Liver (tissue), 9 donors: ENCODE results near the gene TUBA4B. TPM values are rescaled to one million over a fixed set of nuclear protein-coding genes. Genes with fewer than 3 reads are reported as not detected.

Experiments
- DNase-seq: peaks from one replicate; pipeline ENCODE4 v3.0.0-alpha.2; 2017; ENCODE audit warnings: low spot score
- H3K27ac ChIP-seq, 2 donors: one replicate each; pipeline ENCODE4 v1.7.0; 2013; ENCODE audit warnings: inconsistent platforms in 2 of 2, low read length in 2 of 2, control low read depth in 1 of 2, low read depth in 1 of 2, mild to moderate bottlenecking in 1 of 2
- H3K27me3 ChIP-seq, 4 donors: one replicate each; pipeline versions ENCODE4 v1.6.1 to v1.7.0; 2013; ENCODE audit warnings: low read length in 3 of 4, inconsistent platforms in 1 of 4, mild to moderate bottlenecking in 1 of 4, moderate library complexity in 1 of 4; ENCODE audit not compliant: control insufficient read depth in 4 of 4, insufficient read depth in 4 of 4
- H3K36me3 ChIP-seq, 4 donors: one replicate each; pipeline versions ENCODE4 v1.6.1 to v1.7.0; 2013; ENCODE audit warnings: low read length in 3 of 4, mild to moderate bottlenecking in 3 of 4, low read depth in 1 of 4, moderate library complexity in 1 of 4; ENCODE audit not compliant: control insufficient read depth in 4 of 4, insufficient read depth in 3 of 4
- H3K4me1 ChIP-seq, 4 donors: one replicate each; pipeline versions ENCODE4 v1.6.1 to v1.7.0; 2013; ENCODE audit warnings: low read length in 3 of 4, mild to moderate bottlenecking in 3 of 4, moderate library complexity in 1 of 4; ENCODE audit not compliant: control insufficient read depth in 4 of 4, insufficient read depth in 4 of 4
- H3K4me3 ChIP-seq, 3 donors: one replicate each; pipeline versions ENCODE4 v1.6.1 to v1.7.0; 2013; ENCODE audit warnings: low read length in 3 of 3, control low read depth in 1 of 3, low read depth in 1 of 3, mild to moderate bottlenecking in 1 of 3
- H3K9ac ChIP-seq, 2 donors: one replicate each; pipeline ENCODE4 v1.7.0; 2013; ENCODE audit warnings: low read length in 2 of 2, mild to moderate bottlenecking in 2 of 2, moderate library complexity in 2 of 2, control low read depth in 1 of 2, low read depth in 1 of 2
- H3K9me3 ChIP-seq, 4 donors: one replicate each; pipeline versions ENCODE4 v1.6.1 to v1.7.0; 2013; ENCODE audit warnings: low read length in 3 of 4; ENCODE audit not compliant: control insufficient read depth in 4 of 4
- EGR1 ChIP-seq, 2 donors: IDR thresholded peaks; 2 replicates each; pipeline ENCODE4 v1.6.1; 2016 to 2018; ENCODE audit warnings: antibody characterized with exemption in 2 of 2, low read depth in 2 of 2
- FOXA2 ChIP-seq: IDR thresholded peaks from 2 replicates; pipeline ENCODE4 v1.6.1; 2016; ENCODE audit warnings: antibody characterized with exemption
- GABPA ChIP-seq, 2 donors: IDR thresholded peaks in 1 of 2; conservative IDR thresholded peaks in 1 of 2; 2 replicates each; pipeline ENCODE4 v1.6.1; 2016; ENCODE audit warnings: antibody characterized with exemption in 2 of 2, mild to moderate bottlenecking in 1 of 2, moderate library complexity in 1 of 2
- HNF4A ChIP-seq, 2 donors: conservative IDR thresholded peaks; 2 replicates each; pipeline ENCODE4 v1.6.1; 2016; ENCODE audit warnings: antibody characterized with exemption in 2 of 2, mild to moderate bottlenecking in 2 of 2
- JUND ChIP-seq, 2 donors: IDR thresholded peaks; 2 replicates each; pipeline ENCODE4 v1.6.1; 2016; ENCODE audit warnings: antibody characterized with exemption in 2 of 2
- NR2F2 ChIP-seq: IDR thresholded peaks from 2 replicates; pipeline ENCODE4 v1.6.1; 2016; ENCODE audit warnings: antibody characterized with exemption
- RAD21 ChIP-seq, 2 donors: IDR thresholded peaks; 2 replicates each; pipeline ENCODE4 v1.6.1; 2016; ENCODE audit warnings: antibody characterized with exemption in 2 of 2, mild to moderate bottlenecking in 2 of 2
- RXRA ChIP-seq, 2 donors: IDR thresholded peaks; 2 replicates each; pipeline ENCODE4 v1.6.1; 2017 to 2018; ENCODE audit warnings: antibody characterized with exemption in 2 of 2, mild to moderate bottlenecking in 1 of 2
- SP1 ChIP-seq: IDR thresholded peaks from 2 replicates; pipeline ENCODE4 v1.6.1; 2018; ENCODE audit warnings: antibody characterized with exemption, mild to moderate bottlenecking
- TAF1 ChIP-seq: conservative IDR thresholded peaks from 2 replicates; pipeline ENCODE4 v1.6.1; 2016; ENCODE audit warnings: antibody characterized with exemption, mild to moderate bottlenecking
- YY1 ChIP-seq: IDR thresholded peaks from 2 replicates; pipeline ENCODE4 v1.6.1; 2016; ENCODE audit warnings: antibody characterized with exemption, mild to moderate bottlenecking
- WGBS: extraction: QIAGEN DNeasy Blood & Tissue Kit; methylation state at CpG from one replicate; pipeline ENCODE4 v1.1.7; 2013; 5-methylcytosine and 5-hydroxymethylcytosine counted together
- polyA plus RNA-seq, 2 donors: library from polyadenylated mRNA; stranded (reverse) in 1 of 2; unstranded in 1 of 2; fragments of 200-250 nt in 1 of 2; fragments of >200 nt in 1 of 2; fragmentation: Nextera tagmentation in 1 of 2; extraction: Ambion mirVana in 1 of 2; gene quantifications; one replicate each; pipeline versions ENCODE4 v1.2.1 to v1.2.3, GENCODE V29; 2013 to 2015
- total RNA-seq, 2 donors: library from RNA; depleted of rRNA; stranded (reverse); fragments of >200 nt; gene quantifications; one replicate each; pipeline ENCODE4 v1.2.3, GENCODE V29; 2014
- TF ChIP-seq, protein P1 (sequence below): fragments of 150-350 bp; IDR thresholded peaks from 2 replicates; pipeline ENCODE4 v1.5.1; 2017; ENCODE audit warnings: improper control_type of control experiment, low read depth, low read length; ENCODE audit not compliant: missing input control
- TF ChIP-seq, protein P2 (sequence below): IDR thresholded peaks from 2 replicates; pipeline ENCODE4 v1.6.1; 2016; ENCODE audit warnings: antibody characterized with exemption
- TF ChIP-seq, protein P3 (sequence below): IDR thresholded peaks from 2 replicates; pipeline ENCODE4 v1.6.1; 2016; ENCODE audit warnings: antibody characterized with exemption
- TF ChIP-seq, protein P4 (sequence below): IDR thresholded peaks from 2 replicates; pipeline ENCODE4 v1.6.1; 2016; ENCODE audit warnings: antibody characterized with exemption, mild to moderate bottlenecking
- donor health status: healthy.
- donor health status: healthy.
- donor health status: healthy.
- donor health status: healthy.
- donor health status: healthy.

The TUBA4B gene
- total and polyA plus RNA-seq, 4 donors, result 0.08 to 0.20 (median 0.19) TPM; not detected in 1

DNA sequence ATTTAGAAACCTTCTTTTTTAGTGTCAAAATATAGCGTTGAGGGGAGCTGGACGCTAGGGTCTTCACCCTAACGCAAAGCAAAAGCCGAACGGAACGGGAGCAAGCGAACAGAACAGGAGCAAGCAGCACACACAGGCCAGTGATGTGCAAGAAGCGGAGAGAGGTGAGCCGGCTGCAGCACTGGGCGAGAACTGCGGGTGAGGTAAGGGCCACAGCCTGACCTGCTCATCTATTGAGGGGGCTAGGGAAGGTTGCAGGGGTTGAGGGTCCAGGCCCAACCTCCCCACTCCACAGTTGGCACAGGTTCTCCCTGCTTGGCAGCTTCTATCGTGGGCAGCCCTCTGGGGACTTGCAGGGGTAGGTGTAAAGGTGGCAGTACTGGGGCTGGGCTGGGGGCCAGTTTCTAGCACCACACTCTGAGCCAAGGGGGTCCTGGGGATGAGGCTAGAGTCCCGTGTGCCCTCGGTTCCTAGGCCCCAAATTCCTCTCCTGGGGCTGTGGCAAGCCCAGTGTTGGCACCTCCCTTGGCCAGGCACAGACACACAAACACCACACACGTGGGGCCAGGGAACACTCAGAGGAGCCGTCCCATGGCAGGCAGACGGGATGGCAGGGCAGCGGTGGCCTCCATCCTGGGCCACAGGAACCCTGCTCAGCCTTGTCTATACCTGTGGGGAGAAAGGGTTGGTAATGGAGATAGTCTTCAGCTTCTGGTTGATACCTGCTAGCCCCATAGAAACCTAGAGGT, 33.1 kb upstream of the TUBA4B start:
- Histone ChIP-seq H3K4me3 (no peak overlapping the region), H3K36me3 (peaks cover 21 to 45% (median 40%) of the 10 kb centered on the region in 4 donors), H3K27ac (no peak overlapping the region), H3K27me3 (no peaks in the 10 kb centered on the region), H3K4me1 (peaks cover 5 to 27% (median 19%) of the 10 kb centered on the region in 4 donors), H3K9me3 (no peaks in the 10 kb centered on the region), H3K9ac (no peak overlapping the region)
- 95% methylated on average over 18 of the region's 18 CpGs for whole genome bisulfite sequencing
- no peak for DNase-seq
- TF ChIP-seq, protein P1, sequence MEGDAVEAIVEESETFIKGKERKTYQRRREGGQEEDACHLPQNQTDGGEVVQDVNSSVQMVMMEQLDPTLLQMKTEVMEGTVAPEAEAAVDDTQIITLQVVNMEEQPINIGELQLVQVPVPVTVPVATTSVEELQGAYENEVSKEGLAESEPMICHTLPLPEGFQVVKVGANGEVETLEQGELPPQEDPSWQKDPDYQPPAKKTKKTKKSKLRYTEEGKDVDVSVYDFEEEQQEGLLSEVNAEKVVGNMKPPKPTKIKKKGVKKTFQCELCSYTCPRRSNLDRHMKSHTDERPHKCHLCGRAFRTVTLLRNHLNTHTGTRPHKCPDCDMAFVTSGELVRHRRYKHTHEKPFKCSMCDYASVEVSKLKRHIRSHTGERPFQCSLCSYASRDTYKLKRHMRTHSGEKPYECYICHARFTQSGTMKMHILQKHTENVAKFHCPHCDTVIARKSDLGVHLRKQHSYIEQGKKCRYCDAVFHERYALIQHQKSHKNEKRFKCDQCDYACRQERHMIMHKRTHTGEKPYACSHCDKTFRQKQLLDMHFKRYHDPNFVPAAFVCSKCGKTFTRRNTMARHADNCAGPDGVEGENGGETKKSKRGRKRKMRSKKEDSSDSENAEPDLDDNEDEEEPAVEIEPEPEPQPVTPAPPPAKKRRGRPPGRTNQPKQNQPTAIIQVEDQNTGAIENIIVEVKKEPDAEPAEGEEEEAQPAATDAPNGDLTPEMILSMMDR, result no peak
- TF ChIP-seq RAD21 (IDR thresholded peaks at IDR 0.05) (no peak), NR2F2 (no peak), FOXA2 (no peak), HNF4A (conservative IDR thresholded peaks at IDR 0.05) (no peak), TAF1 (no peak), YY1 (no peak), RXRA (IDR thresholded peaks at IDR 0.05) (no peak), EGR1 (IDR thresholded peaks at IDR 0.05; ENCODE audit: low read depth in 2 of 2) (no peak), GABPA (IDR thresholded peaks at IDR 0.05 in 1 of 2, conservative IDR thresholded peaks at IDR 0.05 in 1 of 2) (no peak), SP1 (no peak)
- TF ChIP-seq, protein P2, sequence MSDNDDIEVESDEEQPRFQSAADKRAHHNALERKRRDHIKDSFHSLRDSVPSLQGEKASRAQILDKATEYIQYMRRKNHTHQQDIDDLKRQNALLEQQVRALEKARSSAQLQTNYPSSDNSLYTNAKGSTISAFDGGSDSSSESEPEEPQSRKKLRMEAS, result no peak
- TF ChIP-seq, protein P3, sequence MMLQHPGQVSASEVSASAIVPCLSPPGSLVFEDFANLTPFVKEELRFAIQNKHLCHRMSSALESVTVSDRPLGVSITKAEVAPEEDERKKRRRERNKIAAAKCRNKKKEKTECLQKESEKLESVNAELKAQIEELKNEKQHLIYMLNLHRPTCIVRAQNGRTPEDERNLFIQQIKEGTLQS, result no peak
- TF ChIP-seq, protein P4, sequence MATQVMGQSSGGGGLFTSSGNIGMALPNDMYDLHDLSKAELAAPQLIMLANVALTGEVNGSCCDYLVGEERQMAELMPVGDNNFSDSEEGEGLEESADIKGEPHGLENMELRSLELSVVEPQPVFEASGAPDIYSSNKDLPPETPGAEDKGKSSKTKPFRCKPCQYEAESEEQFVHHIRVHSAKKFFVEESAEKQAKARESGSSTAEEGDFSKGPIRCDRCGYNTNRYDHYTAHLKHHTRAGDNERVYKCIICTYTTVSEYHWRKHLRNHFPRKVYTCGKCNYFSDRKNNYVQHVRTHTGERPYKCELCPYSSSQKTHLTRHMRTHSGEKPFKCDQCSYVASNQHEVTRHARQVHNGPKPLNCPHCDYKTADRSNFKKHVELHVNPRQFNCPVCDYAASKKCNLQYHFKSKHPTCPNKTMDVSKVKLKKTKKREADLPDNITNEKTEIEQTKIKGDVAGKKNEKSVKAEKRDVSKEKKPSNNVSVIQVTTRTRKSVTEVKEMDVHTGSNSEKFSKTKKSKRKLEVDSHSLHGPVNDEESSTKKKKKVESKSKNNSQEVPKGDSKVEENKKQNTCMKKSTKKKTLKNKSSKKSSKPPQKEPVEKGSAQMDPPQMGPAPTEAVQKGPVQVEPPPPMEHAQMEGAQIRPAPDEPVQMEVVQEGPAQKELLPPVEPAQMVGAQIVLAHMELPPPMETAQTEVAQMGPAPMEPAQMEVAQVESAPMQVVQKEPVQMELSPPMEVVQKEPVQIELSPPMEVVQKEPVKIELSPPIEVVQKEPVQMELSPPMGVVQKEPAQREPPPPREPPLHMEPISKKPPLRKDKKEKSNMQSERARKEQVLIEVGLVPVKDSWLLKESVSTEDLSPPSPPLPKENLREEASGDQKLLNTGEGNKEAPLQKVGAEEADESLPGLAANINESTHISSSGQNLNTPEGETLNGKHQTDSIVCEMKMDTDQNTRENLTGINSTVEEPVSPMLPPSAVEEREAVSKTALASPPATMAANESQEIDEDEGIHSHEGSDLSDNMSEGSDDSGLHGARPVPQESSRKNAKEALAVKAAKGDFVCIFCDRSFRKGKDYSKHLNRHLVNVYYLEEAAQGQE, result no peak

DNA sequence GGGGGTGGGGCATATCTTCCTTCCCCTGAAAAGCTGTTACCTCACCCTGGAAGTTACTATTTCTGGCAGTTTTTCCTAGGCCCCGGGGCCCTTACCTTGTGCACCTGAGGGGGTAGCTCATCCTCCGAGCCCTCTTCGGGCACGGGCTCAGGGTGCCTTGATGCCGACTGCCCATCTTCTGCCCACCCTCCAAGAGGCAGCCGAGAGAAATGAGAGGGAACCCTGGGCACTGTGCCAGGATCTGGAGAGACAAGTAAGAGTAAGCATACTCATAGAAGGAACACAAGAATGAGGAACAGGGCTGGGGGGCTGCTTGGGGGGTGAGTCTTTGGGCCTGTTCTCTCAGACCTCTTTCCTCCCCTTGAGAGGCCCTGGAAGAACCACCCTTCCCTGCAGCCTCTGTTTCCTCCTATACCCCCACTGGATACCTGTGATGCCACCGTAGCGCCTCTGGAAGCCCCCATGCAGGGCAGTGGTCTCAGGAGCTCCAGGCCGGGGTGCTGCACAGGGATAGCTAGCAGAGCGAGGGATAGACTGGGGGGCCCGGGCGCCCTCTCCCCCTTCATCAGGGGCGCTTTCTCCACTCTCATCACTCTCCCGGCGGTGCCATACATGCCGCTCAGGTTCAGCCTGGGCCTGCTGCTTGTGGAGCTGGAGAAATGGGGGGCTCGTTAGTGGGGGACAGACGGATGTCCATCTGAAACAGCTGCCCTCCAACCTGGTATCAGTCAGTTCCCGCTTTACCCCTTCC, 32.2 kb upstream of the TUBA4B start:
- Histone ChIP-seq H3K4me3 (no peak overlapping the region), H3K9ac (no peak overlapping the region), H3K4me1 (peaks cover 5 to 27% (median 19%) of the 10 kb centered on the region in 4 donors), H3K27me3 (no peaks in the 10 kb centered on the region), H3K27ac (no peak overlapping the region), H3K9me3 (no peaks in the 10 kb centered on the region), H3K36me3 (peaks cover 21 to 54% (median 46%) of the 10 kb centered on the region in 4 donors)
- peak; percentile 44 for DNase-seq
- WGBS, result 93% methylated on average over 19 of the region's 19 CpGs
- TF ChIP-seq, protein P3, result no peak
- TF ChIP-seq, protein P1, result no peak
- TF ChIP-seq YY1 (no peak), RXRA (IDR thresholded peaks at IDR 0.05) (no peak), GABPA (IDR thresholded peaks at IDR 0.05 in 1 of 2, conservative IDR thresholded peaks at IDR 0.05 in 1 of 2) (no peak), JUND (IDR thresholded peaks at IDR 0.05) (no peak)
- TF ChIP-seq, protein P4, result no peak
